HepG2 (cell line): Measurements from ENCODE around the gene ZNF385B. TPM values are rescaled to one million over a fixed set of nuclear protein-coding genes. Genes with fewer than 3 reads are reported as not detected.
A peak's percentile ranks its signal among the peaks of the same experiment; 100 is the strongest.

Experiments used
- CEBPB ChIP-seq: IDR thresholded peaks from 2 replicates; pipeline ENCODE4 v1.6.1; 2011; ENCODE audit warnings: low read depth, low read length, improper control_type of control experiment, borderline replicate concordance
- DPF2 ChIP-seq: sonication (generic); formaldehyde crosslinking; IDR thresholded peaks from 2 replicates; pipeline ENCODE4 v1.4.0; 2020; ENCODE audit warnings: mild to moderate bottlenecking, low read depth, missing genetic modification reagents, borderline replicate concordance
- EHMT2 ChIP-seq: fragments of 200-600 bp; sonication (generic); IDR thresholded peaks from 2 replicates; pipeline ENCODE4 v1.7.0; 2017; ENCODE audit warnings: antibody characterized with exemption, low read depth, low read length, borderline replicate concordance
- GABPA ChIP-seq, 2 experiments: IDR thresholded peaks; 2 replicates each; pipeline ENCODE4 v1.6.1; 2011 to 2016; ENCODE audit warnings: low read depth in 2 of 2, low read length in 1 of 2, missing biosample characterization in 1 of 2, missing genetic modification characterization in 1 of 2
- NCOR1 ChIP-seq: fragments of 200-600 bp; sonication (generic); IDR thresholded peaks from 2 replicates; pipeline ENCODE4 v1.7.0; 2017; ENCODE audit warnings: antibody characterized with exemption, low read length, borderline replicate concordance
- RARA ChIP-seq: IDR thresholded peaks from 2 replicates; pipeline ENCODE4 v1.6.1; 2016; ENCODE audit warnings: missing genetic modification reagents, missing compliant biosample characterization
- RBFOX2 ChIP-seq: fragments of 200-400 bp; formaldehyde crosslinking; IDR thresholded peaks from 2 replicates; pipeline ENCODE4 v1.6.1; 2017; ENCODE audit warnings: low read depth, mild to moderate bottlenecking, low read length
- SOX6 ChIP-seq, 2 experiments: fragments of 450-650 bp in 1 of 2; sonication (generic) in 1 of 2; formaldehyde crosslinking in 1 of 2; IDR thresholded peaks; 2 replicates each; pipeline versions ENCODE4 v1.4.0 to v1.6.1; 2017 to 2020; ENCODE audit warnings: antibody characterized with exemption in 1 of 2, mild to moderate bottlenecking in 1 of 2, missing genetic modification reagents in 1 of 2
- TBL1XR1 ChIP-seq: fragments of 150-350 bp; IDR thresholded peaks from 2 replicates; pipeline ENCODE4 v1.6.1; 2014; ENCODE audit warnings: borderline replicate concordance, low read length; ENCODE audit not compliant: partially characterized antibody
- TCF12 ChIP-seq, 2 experiments: fragments of 450-650 bp in 1 of 2; sonication (generic) in 1 of 2; formaldehyde crosslinking in 1 of 2; IDR thresholded peaks; 2 replicates each; pipeline versions ENCODE4 v1.6.1 to v1.8.0; 2017 to 2022; ENCODE audit warnings: antibody characterized with exemption in 1 of 2, mild to moderate bottlenecking in 1 of 2, missing genetic modification reagents in 1 of 2, moderate library complexity in 1 of 2
- XRCC5 ChIP-seq: fragments of 200-400 bp; formaldehyde crosslinking; optimal IDR thresholded peaks from 2 replicates; pipeline ENCODE3; 2017; ENCODE audit warnings: mild to moderate bottlenecking, low read length
- ZEB1 ChIP-seq: IDR thresholded peaks from 2 replicates; pipeline ENCODE4 v1.6.1; 2012; ENCODE audit warnings: mild to moderate bottlenecking, low read depth, inconsistent platforms; ENCODE audit not compliant: insufficient replicate concordance
- ZFY ChIP-seq: sonication (generic); formaldehyde crosslinking; IDR thresholded peaks from 2 replicates; pipeline ENCODE4 v1.4.0; 2020; ENCODE audit warnings: missing genetic modification reagents
- ZNF124 ChIP-seq: sonication (generic); formaldehyde crosslinking; IDR thresholded peaks from 2 replicates; pipeline ENCODE4 v1.4.0; 2020; ENCODE audit warnings: missing genetic modification reagents
- ZNF530 ChIP-seq: sonication (generic); formaldehyde crosslinking; IDR thresholded peaks from 2 replicates; pipeline ENCODE4 v1.5.0; 2020; ENCODE audit warnings: low read depth, mild to moderate bottlenecking, missing genetic modification reagents
- ZNF790 ChIP-seq: sonication (generic); formaldehyde crosslinking; IDR thresholded peaks from 2 replicates; pipeline ENCODE4 v1.8.0; 2022; ENCODE audit warnings: missing genetic modification reagents, mild to moderate bottlenecking, borderline replicate concordance
- polyA plus RNA-seq, 8 experiments: library from polyadenylated mRNA; depleted of rRNA in 3 of 8; stranded (reverse) in 7 of 8; unstranded in 1 of 8; fragments of >200 nt; fragmentation: Illumina TruSeq in 4 of 8; extraction: Trizol in 4 of 8; gene quantifications; 2 replicates each; pipeline versions ENCODE4 v1.2.1 to v1.2.3, GENCODE V29; 2011 to 2016; ENCODE audit warnings: low read depth in 4 of 8, missing spikeins in 1 of 8, mixed read lengths in 1 of 8; ENCODE audit not compliant: insufficient read depth in 1 of 8
- total RNA-seq, 5 experiments: library from RNA; depleted of rRNA; stranded (reverse); fragments of >200 nt; fragmentation: Illumina TruSeq; extraction: Trizol; gene quantifications; 2 replicates each; pipeline ENCODE4 v1.2.3, GENCODE V29; 2016; ENCODE audit warnings: low read depth in 1 of 5
- TF ChIP-seq, protein P1 (sequence below), 2 experiments: IDR thresholded peaks; 2 replicates each; pipeline ENCODE4 v1.6.1; 2011 to 2012; ENCODE audit warnings: low read length in 2 of 2, borderline replicate concordance in 1 of 2, low read depth in 1 of 2, mild to moderate bottlenecking in 1 of 2, moderate library complexity in 1 of 2
- TF ChIP-seq, protein P2 (sequence below), 2 experiments: sonication (generic) in 1 of 2; formaldehyde crosslinking in 1 of 2; IDR thresholded peaks; 2 replicates each; pipeline versions ENCODE4 v1.4.0 to v1.6.1; 2018 to 2020; ENCODE audit warnings: missing genetic modification reagents in 2 of 2, borderline replicate concordance in 1 of 2, low read depth in 1 of 2, mild to moderate bottlenecking in 1 of 2, missing biosample characterization in 1 of 2
- TF ChIP-seq, protein P3 (sequence below): sonication (generic); formaldehyde crosslinking; IDR thresholded peaks from 2 replicates; pipeline ENCODE4 v1.5.0; 2020; ENCODE audit warnings: missing genetic modification reagents
- TF ChIP-seq, protein P4 (sequence below): sonication (generic); formaldehyde crosslinking; IDR thresholded peaks from 2 replicates; pipeline ENCODE4 v1.5.0; 2020; ENCODE audit warnings: mild to moderate bottlenecking, missing genetic modification reagents, borderline replicate concordance

The ZNF385B gene
- total and polyA plus RNA-seq, 2 of the 13 experiments (the other 11 are each of a cell fraction or from before 2014, with no cell fraction given): 3.3 to 6.7 TPM

DNA sequence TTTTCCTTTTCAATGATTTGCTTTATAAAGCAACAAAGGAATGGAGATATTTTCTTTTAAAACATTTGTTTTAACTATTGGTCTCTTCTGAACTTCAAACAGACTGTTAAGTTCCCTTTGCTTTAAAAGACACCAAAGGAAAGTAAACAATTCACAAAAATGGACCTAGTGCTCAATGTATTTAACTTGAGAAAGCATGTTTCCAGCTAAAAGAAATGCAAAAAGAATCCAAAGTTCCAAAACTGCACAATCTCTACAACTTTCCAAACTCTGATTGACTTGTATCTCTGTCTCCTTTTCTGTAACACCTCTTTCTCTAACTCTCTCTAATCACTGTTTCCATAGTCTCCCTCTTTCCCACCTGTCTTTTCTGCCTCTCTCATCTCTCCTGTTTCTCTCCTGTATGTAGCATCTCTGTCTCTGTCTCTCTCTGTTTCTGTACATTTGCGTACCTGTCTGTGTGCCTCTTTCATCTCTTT, 301.1 kb downstream of the ZNF385B start (continued):
- TF ChIP-seq, protein P1, sequence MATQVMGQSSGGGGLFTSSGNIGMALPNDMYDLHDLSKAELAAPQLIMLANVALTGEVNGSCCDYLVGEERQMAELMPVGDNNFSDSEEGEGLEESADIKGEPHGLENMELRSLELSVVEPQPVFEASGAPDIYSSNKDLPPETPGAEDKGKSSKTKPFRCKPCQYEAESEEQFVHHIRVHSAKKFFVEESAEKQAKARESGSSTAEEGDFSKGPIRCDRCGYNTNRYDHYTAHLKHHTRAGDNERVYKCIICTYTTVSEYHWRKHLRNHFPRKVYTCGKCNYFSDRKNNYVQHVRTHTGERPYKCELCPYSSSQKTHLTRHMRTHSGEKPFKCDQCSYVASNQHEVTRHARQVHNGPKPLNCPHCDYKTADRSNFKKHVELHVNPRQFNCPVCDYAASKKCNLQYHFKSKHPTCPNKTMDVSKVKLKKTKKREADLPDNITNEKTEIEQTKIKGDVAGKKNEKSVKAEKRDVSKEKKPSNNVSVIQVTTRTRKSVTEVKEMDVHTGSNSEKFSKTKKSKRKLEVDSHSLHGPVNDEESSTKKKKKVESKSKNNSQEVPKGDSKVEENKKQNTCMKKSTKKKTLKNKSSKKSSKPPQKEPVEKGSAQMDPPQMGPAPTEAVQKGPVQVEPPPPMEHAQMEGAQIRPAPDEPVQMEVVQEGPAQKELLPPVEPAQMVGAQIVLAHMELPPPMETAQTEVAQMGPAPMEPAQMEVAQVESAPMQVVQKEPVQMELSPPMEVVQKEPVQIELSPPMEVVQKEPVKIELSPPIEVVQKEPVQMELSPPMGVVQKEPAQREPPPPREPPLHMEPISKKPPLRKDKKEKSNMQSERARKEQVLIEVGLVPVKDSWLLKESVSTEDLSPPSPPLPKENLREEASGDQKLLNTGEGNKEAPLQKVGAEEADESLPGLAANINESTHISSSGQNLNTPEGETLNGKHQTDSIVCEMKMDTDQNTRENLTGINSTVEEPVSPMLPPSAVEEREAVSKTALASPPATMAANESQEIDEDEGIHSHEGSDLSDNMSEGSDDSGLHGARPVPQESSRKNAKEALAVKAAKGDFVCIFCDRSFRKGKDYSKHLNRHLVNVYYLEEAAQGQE (IDR thresholded peaks at IDR 0.05; ENCODE audit: borderline replicate concordance in 1 of 2, low read depth in 1 of 2, low read length in 2 of 2): no peak
- no peak for TF ChIP-seq ZNF790
- TF ChIP-seq XRCC5: no peak
- TF ChIP-seq EHMT2: 0 out of 2 replicates have a peak, but pooled peaks have one; percentile 18
- no peak for TF ChIP-seq SOX6 (IDR thresholded peaks at IDR 0.05)
- peak; percentile 83; the same call in 1 of the 2 replicates for TF ChIP-seq SOX6 (CRISPR knock-in tag; IDR thresholded peaks at IDR 0.05)
- TF ChIP-seq RARA (CRISPR knock-in tag): peak; percentile 56; the same call in 1 of the 2 replicates
- TF ChIP-seq, protein P2, sequence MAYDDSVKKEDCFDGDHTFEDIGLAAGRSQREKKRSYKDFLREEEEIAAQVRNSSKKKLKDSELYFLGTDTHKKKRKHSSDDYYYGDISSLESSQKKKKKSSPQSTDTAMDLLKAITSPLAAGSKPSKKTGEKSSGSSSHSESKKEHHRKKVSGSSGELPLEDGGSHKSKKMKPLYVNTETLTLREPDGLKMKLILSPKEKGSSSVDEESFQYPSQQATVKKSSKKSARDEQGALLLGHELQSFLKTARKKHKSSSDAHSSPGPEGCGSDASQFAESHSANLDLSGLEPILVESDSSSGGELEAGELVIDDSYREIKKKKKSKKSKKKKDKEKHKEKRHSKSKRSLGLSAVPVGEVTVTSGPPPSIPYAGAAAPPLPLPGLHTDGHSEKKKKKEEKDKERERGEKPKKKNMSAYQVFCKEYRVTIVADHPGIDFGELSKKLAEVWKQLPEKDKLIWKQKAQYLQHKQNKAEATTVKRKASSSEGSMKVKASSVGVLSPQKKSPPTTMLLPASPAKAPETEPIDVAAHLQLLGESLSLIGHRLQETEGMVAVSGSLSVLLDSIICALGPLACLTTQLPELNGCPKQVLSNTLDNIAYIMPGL (CRISPR knock-in tag; IDR thresholded peaks at IDR 0.05; ENCODE audit: borderline replicate concordance in 1 of 2, low read depth in 1 of 2): no peak
- TF ChIP-seq ZNF124 (CRISPR knock-in tag): no peak
- TF ChIP-seq RBFOX2: 0 out of 2 replicates have a peak, but pooled peaks have one; percentile 18
- TF ChIP-seq TBL1XR1: no peak
- no peak for TF ChIP-seq GABPA (IDR thresholded peaks at IDR 0.05; ENCODE audit: low read depth, low read length)
- TF ChIP-seq GABPA (CRISPR knock-in tag; IDR thresholded peaks at IDR 0.05; ENCODE audit: low read depth): no peak
- TF ChIP-seq, protein P3, sequence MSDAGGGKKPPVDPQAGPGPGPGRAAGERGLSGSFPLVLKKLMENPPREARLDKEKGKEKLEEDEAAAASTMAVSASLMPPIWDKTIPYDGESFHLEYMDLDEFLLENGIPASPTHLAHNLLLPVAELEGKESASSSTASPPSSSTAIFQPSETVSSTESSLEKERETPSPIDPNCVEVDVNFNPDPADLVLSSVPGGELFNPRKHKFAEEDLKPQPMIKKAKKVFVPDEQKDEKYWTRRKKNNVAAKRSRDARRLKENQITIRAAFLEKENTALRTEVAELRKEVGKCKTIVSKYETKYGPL (CRISPR knock-in tag): no peak
- peak; percentile 52; the same call in 1 of the 2 replicates for TF ChIP-seq NCOR1
- TF ChIP-seq TCF12 (IDR thresholded peaks at IDR 0.05): no peak
- no peak for TF ChIP-seq TCF12 (CRISPR knock-in tag; IDR thresholded peaks at IDR 0.05)
- no peak for TF ChIP-seq ZEB1
- TF ChIP-seq DPF2 (CRISPR knock-in tag): no peak
- TF ChIP-seq, protein P4, sequence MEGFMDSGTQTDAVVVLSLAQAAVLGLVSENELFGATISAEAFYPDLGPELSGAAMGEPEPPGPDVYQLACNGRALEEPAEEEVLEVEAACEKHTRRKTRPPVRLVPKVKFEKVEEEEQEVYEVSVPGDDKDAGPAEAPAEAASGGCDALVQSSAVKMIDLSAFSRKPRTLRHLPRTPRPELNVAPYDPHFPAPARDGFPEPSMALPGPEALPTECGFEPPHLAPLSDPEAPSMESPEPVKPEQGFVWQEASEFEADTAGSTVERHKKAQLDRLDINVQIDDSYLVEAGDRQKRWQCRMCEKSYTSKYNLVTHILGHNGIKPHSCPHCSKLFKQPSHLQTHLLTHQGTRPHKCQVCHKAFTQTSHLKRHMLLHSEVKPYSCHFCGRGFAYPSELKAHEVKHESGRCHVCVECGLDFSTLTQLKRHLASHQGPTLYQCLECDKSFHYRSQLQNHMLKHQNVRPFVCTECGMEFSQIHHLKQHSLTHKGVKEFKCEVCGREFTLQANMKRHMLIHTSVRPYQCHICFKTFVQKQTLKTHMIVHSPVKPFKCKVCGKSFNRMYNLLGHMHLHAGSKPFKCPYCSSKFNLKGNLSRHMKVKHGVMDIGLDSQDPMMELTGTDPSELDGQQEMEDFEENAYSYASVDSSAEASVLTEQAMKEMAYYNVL: peak; percentile 80
- no peak for TF ChIP-seq ZNF530 (CRISPR knock-in tag)
- TF ChIP-seq CEBPB: no peak
- TF ChIP-seq ZFY: no peak
